ENCODE measurements around the gene LRRC32.
A peak's percentile ranks its signal among the peaks of the same experiment; 100 is the strongest.
"Not testable (repeated sequence)": the region's sequence is repeated elsewhere in the genome, so short reads cannot be mapped to it uniquely, and the experiment has no call there.

Gene LRRC32

DNA sequence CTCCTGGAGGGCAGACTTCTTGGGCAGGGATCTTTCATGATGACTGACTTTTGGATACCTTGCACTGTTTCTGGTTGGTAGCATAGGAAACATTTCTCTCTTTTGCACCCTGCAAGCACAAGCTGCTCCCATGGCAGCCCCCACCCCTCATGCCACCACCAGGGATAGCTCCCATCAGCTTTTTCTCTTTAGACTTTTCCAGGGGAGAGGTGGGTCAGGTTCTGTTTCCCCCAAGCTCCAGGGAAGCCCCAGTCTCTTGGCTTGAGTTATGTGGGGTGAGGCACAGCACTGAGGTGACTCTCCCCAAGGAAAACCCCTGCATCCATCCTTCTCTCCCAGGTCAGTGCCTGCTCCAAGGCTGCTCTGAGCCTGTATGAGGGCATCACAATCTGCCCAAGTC is 22.5 kb downstream of the LRRC32 start:
- DNase-seq (ENCODE audit: low read depth) = no peak

- DNase-seq (ENCODE audit: low read depth) = no peak
Observed at GRCh38 chr11:76646882-76647534, 23.5 kb downstream of the LRRC32 start.

GRCh38 chr11:76644591-76644990 is 26.0 kb downstream of the LRRC32 start:
- no peak for DNase-seq (ENCODE audit: low read depth)

DNA sequence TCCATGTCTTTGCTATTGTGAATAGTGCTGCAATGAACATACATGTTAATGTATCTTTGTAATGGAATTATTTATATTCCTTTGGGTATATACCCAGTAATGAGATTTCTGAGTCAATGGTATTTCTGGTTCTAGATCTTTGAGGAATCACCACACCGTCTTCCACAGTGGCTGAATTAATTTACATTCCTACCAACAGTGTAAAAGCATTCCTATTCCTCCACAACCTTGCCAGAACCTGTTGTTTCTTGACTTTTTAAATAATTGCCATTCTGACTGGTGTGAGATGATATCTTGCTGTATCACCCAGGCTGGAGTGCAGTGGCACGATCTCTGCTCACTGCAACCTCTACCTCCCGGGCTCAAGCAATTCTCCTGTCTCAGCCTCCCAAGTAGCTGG is 26.8 kb downstream of the LRRC32 start:
- DNase-seq (ENCODE audit: low read depth) = not testable (repeated sequence)

- peak; percentile 25 for DNase-seq (ENCODE audit: low read depth)
Observed at GRCh38 chr11:76642341-76642740, 28.2 kb downstream of the LRRC32 start.

- DNase-seq (ENCODE audit: low read depth) = no peak
Observed at GRCh38 chr11:76641905-76642304, 28.6 kb downstream of the LRRC32 start.

GRCh38 chr11:76640501-76640900 is 30.0 kb downstream of the LRRC32 start:
- no peak for DNase-seq (ENCODE audit: low read depth)

GRCh38 chr11:76639621-76640020 is 30.9 kb downstream of the LRRC32 start:
- no peak for DNase-seq (ENCODE audit: low read depth)

DNA sequence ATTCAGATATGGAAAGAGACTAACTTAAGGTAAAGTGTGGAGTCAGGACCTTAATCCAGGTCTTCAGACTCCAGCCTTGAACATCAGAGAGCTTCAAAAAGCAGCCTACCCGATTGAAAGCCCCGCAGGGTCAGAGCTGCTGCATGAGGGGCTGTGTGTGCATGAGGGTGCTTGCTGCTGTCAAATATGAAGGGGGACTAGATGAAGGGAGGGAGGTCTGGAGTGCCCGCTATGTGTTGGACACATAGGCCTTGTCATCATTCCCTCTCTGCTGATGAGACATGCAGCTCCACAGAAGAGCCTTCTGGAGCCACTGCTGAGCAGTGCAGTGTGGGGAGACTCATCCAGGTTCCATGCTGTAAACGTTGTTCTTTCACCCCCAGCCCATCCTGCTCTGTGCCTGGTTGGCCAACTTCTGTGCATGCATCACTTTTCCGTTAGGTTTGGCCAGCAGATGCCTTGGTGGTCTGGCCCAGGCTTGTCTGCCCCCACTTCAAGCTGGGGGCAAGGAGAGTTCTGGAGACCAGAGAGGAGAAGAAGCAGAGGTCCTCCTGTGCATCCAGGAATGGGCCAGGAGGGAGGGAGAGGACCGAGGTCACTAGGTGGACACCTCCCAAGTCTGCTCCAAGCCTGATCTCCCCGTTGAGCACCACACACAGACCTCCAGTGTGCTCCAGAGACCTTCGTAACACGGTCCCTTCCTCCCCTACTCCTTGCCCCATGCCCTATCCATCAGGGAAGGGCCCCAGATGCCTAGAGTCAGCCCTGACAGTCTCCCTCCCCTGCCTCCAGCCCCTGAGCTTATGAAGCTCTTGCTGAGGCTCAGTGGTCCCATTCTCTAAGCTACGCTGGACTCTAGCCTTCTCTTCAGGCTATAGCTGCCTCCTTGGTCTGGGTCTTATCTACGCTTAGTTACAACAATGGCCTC is 32.0 kb downstream of the LRRC32 start:
- no peak for DNase-seq (ENCODE audit: low read depth)

DNA sequence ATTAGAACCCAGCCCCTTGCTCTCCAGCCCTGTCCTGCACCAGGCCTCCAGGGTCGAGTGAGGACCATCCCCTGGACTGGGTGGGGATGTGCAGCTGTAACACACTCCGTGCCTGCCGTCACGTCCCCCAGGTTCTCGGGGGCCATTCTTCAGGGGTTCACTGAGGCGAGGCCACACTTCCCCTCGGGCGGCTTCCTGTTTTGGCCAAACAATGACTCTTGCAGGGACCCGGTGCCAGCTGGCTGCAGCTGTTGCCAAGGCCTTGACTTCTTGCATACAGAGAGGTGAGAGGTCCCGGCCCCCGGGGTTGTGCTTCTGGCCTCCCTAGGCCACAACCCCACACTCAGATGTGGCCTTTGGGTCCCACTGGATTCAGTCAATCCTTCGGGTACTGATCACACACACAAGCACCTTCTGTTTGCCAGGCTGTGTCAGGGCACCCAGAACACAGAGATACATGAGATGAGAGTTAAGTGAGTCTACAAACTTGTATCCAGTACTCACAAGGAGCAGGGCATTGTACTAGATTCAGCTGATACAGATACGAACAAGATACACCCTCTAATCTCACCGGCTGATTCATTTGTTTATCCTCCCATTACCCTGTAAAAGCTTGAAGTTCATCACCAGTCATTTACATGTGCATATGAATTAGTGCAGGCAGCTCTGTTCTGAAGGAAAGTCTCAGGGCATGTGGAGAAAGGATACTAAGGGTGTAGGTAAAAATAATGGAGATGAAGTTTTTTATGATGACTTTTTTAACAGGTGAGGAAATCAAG is 32.9 kb downstream of the LRRC32 start:
- no peak for DNase-seq (ENCODE audit: low read depth)

DNA sequence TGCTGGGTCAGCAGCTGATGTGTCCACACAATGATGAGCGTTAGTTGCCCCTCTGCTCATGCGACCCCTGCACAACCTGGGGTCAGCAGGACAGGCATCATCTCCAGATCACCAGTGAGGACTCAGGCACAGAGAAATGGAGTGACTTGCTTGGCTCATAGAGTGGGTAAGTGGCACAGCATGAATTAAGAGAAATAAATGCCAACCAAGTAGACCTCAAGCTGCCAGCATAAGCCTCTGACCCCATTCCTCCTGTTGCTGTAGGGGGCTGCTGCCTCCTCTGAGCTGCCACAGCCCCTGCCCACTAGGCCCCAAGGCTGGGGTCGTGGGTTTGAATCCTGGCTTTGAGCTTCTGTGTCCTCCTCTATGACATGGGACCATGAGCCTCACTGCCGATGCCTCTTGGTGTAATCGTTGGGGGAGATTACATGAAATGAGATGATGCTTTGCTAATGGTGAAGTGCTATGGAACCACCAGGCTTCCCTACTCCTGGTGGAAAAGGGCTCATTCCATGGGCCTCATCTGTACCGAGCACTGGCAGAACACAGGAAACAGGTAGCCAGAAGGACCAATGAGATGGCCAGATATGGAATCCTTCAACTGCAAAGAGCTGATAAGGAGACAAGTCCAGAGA is 33.6 kb downstream of the LRRC32 start:
- no peak for DNase-seq (ENCODE audit: low read depth)

DNA sequence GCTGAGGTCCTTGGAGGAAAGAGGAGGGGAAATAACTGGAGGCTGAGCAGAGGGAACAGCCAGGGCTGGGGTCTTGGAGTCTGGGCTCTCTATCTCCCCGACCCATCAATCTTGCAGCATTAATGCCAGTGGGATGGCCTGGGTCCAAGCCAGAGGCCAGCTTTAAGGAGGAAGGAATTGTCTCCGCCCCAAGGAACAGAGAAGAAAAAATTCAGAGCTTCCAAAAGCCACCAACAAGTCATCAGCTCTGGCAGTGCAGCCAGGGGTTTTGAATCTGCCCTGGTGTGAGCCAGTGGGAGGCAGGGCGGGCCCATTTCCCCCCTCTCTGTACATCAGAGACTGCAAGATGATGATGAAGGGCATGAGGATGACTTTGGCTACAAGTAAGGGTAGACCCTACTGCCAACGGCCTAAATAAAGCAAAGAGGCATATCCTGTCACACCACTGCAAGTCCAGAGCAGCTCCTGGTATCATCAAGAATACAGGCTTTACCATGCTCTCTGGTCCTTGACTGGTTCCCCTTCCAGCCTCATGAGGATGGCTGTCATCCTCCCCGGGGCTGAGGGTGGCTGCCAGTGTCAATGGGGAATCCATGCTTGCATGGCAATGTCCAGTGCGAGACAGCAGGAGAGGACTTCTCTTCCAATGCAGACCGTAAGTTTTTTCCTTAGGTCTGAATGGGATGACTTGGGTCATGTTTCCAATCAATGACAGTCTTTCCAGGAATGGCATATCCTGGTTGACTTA is 34.4 kb downstream of the LRRC32 start:
- DNase-seq (ENCODE audit: low read depth) = no peak

DNA sequence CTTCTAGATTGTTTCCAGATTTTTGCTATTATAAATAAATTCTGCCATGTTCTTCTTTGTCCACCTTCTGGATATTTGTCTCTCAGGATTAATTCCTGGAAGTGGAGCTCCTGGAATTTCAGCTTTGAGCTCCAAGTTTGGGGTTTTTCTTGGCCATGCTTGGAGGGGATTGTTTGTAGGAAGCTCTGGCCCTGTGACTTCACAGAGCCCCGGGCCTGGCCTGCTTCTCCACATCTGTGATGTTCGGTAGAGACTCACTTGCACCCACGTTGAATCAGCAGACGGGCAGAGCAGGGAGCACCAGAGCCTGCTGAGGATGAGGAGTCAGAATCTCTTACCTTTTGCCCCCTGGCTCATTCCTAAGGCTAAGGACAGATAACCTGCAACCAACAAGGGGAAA is 35.7 kb downstream of the LRRC32 start:
- DNase-seq (ENCODE audit: low read depth) = no peak

DNA sequence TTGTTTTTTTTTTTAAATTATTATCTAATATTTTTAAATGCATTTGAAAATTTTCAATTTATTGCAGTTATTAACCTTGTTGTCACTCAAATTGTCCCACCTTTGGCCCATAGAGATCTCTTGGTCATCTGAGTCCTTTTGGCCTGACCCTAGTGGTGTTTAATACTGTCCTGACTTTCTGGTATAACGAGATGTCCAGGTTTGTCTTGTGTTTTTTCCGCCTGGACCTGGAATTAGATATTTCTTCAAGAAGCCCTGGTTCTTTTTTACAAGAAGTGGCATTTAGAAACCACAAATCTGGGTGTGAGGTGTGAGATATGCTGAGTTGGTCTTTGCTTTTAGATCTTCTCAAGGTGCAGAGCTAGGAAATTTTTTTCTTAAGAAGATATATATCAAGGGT is 38.1 kb downstream of the LRRC32 start:
- DNase-seq (ENCODE audit: low read depth) = no peak

GRCh38 chr11:76631566-76632308 is 38.8 kb downstream of the LRRC32 start:
- no peak for DNase-seq (ENCODE audit: low read depth)

GRCh38 chr11:76630600-76631281 is 39.8 kb downstream of the LRRC32 start:
- DNase-seq (ENCODE audit: low read depth) = no peak

- DNase-seq (ENCODE audit: low read depth) = no peak
Observed at GRCh38 chr11:76629853-76630599, 40.5 kb downstream of the LRRC32 start.

DNA sequence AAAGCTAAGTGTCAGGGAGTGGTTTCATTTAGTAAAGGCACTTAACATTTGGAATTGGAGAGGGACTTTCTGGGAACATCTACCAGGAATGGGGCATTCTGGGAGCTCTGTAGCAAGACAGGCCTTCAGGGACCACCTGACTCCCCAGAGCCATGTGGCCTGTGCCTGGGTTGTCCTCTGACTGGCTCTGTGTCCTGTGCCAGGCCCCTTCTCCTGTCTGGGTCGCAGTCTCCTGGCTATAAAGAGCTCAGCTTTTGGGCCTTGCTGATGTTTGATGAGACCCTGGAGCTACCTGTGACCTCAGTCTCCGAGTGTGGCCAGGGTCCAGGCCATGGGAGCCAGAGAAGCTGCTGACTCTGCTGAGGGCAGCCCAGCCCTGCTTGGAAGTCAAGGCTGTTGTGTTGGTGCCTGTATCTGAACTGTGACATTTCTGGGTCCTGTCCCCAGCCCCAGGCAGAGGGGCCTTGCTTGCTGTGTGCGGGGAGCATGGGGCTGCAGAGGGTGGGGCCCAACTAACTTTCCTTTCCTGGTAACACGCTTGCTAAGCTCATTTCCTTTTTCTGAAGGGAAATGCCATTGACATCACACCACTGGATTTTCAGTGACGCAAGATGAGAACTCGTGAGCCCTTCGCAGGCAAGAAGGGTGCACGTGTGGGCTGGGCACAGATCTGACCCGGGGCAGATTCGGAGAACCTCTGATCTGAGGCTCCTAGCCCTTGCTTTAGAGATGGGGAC is 41.3 kb downstream of the LRRC32 start:
- DNase-seq (ENCODE audit: low read depth) = peak; percentile 12
